Germinal center (tissue), 1 donor: ENCODE measurements around the gene BASP1.
"Not testable (repeated sequence)": the region's sequence is repeated elsewhere in the genome, so short reads cannot be mapped to it uniquely, and the experiment has no call there.

Experiments used
- DNase-seq: peaks from one replicate; pipeline ENCODE4 v3.0.0; 2012; ENCODE audit warnings: mixed read lengths, low spot score

BASP1 gene

DNA sequence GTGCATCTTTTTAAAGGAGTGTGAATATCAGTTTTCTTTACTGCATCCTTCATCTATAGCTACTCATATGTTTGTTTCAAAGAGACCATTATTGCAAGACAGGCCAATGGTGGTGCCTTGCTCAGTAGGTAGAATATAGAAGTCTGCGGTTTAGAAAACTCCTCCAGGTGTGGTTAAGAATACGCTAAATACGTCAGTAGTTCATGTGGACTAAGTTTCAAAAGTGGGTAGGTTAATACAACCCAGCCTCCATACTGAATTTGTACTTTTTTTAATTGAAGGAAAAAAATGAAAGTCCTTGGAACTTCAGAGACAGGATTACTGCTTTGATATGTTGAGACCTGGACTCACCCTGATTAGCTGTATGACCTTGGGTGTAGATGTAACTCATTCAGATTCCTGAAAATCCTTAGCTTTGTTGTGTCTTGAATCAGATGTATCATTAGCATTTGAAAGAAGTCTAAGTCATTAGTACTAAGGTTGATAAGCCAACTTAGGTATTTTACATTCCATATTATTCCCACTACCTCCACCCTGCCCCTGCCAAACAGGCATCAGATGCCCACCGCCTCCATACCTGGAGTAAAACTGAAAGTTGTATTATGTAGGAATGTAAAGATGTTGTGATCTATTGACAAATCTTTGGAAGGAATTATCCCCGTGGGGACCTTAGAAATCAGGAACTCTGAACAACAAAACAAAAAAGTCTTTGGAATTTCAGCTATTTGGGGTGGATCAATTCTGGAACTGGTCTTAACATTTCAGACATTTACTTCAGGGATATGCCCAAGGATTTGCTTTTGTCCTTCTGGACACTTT lies 6.1 kb downstream of the BASP1 start:
- DNase-seq = peak; percentile 19

DNA sequence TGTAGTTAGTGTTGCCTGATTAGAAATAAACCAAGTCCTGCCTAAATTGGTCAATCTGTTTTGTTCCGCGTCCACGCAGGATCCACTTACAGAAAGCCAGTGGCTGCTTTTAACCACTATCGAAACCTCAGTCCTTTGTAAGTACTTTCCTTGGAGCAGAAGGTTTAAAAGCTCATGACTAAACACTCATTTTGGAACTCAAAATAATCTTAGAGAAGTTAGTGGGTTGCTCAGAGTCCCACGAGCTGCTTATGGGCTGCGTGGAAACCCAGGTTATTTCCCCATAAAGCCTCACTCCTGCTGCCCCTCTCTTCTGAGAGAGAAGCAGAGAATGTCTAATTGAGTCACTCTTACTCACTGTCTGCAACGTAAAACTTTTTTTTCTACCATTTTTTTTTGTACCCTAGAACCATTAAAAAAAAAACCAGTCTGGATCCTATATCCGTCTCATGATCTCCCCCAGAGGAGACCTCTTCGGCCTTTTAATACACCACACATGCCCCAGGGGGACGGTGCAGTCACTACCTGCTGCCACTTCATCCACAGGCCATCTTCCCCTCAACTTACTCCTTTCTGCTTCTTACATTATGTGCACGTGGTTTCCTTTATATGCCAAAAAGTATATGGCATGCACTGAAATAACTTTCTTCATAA lies 7.6 kb downstream of the BASP1 start:
- DNase-seq = no peak

DNA sequence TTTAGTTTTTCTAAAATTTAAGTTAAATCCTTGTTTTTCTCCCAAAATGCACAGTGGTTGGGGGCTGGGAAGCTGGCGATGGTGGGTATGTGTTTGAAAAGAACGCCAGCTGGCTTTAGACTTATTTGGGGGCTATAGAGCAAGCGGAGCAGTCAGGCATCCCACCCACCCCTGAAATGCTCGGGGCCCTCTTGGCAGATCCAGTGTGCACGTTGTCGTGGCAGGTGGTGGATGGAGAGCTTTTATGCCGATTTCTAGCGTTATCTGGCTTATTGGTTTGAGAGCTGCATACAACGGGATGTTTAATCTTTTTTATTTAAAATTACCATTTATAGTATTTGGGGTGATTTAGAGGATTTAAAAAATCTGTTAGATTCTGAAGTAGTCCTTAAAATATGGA lies 8.1 kb downstream of the BASP1 start:
- no peak for DNase-seq

DNA sequence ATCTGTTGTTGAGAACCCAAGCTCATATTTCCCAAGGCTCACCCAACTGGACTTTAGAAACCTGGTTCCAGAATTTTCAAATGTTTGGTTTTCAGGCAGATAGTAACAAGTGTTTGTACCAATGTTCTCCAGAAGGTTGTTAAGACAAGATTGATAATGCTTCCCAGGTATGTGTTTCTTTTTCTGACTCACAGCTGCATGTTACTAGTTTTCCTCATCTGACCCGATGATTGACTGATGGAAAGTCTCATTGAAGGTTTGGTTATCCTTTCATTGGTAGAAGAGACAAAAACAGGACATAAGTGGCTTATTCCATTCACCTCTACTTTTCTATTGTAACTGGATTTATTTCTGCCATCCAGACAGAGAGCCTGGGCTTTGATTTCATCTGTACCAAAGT lies 10.4 kb downstream of the BASP1 start:
- DNase-seq = no peak

DNA sequence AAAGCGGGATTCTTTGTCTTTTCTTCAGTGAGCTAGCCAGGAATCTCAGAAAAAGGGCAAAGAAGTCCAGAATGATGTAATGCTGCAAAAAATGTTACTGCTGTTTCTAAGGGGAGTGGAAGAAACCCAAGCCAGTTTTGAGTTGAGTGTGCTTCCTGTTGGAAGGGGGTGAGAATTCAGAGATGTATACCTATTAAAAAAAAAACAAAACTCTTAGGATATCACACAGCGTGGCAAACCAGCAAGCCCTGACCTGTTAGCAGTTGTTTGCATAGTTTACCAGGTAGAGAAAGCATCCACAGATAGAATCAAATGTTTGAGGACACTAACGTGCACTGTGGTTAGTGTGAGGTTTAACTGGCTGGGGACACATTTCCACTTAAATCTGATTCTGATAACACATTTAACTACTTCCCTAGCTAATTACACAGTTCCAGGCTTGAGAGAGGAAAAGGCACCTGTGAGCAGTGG lies 11.4 kb downstream of the BASP1 start:
- no peak for DNase-seq

DNA sequence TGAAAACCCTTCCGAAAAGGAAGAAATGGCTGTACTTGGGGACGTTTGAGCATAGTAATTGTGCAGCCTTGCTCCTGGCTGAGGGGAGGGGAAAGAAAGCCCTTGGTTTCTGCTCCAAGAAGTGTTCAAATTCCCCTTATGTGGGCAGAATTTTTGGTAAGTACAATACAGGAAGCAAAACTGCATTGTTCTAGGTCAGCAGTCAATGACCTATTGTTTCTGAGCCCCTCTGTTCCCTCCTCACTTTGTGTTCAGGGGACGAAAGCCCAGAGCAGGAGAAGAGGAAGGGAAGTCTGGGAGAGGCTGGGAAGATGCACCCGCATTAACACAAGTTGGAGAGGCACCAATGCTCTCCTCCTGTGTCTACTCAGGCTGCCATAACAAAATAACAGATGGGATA lies 11.9 kb downstream of the BASP1 start:
- no peak for DNase-seq

DNA sequence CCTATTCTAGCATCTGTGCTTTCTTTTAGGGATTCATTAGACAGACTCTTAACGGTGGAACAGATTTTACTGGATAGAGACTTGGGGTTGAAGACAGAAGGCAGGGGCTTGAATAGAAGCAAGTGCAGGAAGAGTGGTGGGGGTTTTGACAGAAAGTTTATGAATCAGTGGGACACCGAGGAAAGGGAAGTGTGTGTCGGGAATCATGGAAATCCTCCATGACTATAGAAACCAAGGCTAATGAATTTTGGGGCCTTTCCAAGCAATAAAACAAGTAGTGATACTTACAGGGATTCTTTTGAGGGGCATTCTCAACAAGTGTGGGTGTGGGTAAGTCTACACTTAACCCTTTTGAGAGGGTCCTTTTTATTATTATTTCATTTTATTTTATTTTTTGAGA lies 12.8 kb downstream of the BASP1 start:
- DNase-seq = no peak

DNA sequence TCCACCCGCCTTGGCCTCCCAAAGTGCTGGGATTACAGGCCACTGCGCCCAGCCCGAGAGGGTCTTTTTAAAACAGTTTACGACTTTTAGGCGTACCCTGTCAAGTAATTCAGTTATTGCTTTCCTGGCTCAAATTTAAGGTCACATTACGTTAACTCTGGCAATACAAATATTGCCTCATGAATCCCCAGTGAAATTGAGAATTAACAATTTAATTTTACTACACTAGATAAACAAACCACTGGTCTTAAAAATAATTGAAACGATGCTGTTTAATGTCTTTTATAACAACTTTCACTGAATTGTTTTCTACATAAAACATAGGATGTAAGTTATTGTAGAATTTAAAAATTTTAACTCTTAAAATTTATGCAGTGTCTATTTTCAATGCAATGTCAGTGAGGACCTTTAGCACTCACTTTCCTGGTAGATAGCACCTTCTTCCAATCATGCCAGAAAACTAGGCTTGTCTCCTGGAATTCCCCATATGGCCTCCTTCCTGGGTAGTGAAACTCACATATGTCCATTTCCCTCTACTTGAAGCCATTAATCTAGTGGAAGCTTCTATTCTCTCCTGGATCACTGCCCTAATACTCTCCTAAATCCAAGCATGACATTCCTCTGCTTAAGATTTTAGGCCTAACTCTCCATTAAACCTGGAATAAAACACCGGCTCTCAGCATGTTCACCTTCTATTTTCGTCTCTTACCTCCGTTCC lies 13.5 kb downstream of the BASP1 start:
- no peak for DNase-seq

DNA sequence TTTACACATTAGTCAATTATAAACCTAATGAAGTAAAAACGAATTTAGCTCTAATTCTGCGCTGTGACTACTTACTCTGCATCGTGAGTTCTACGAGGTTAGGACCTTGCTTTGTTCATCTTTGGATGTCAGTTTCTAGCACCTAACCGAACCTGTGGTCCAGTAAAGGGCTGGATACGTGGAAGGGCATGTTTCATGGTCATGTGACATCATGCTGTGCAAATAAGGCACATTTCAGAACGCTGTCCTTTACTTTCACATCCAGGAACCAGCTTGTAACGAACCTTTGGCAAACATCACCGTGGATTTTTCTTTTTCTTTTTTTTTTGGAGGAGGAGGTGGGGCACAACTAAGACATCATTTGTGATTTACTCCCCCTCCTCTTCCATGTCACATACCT lies 15.0 kb downstream of the BASP1 start:
- DNase-seq = no peak

DNA sequence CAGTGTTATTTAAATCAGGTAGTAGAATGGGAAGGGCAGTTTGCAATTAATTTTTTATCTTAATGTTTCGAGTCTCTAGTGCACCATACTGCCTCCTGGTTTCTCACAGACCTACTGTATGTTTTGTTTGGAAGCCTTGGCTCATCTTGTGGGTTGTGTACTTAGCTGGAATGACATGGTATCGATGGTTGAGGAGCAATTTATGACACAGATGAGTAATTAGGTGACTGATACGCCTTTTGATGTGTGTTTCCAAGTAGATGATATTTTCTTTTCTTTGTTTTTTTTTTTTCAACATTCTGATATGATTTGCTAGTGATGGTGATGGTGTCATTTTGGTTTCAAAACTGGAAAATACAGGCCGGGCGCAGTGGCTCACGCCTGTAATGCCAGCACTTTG lies 16.1 kb downstream of the BASP1 start:
- DNase-seq = no peak

DNA sequence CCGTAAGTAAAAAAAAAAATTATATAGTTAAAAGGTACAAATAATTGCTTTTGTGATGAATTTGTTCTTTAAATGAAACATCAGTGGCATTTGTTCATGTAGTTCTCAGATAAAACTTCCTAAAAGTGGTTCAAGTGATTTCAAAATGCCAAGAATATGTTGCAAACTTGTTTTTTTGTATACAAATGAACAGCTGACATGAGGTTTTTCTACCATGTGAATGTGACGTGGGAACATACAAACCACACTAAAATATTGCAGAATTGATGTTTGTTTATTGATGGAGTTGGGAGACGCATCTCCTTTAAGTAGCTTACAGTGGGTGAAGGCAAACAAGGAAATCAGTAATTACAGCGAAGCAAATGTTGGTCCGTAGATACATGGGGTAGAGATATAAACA lies 16.9 kb downstream of the BASP1 start:
- DNase-seq = no peak

DNA sequence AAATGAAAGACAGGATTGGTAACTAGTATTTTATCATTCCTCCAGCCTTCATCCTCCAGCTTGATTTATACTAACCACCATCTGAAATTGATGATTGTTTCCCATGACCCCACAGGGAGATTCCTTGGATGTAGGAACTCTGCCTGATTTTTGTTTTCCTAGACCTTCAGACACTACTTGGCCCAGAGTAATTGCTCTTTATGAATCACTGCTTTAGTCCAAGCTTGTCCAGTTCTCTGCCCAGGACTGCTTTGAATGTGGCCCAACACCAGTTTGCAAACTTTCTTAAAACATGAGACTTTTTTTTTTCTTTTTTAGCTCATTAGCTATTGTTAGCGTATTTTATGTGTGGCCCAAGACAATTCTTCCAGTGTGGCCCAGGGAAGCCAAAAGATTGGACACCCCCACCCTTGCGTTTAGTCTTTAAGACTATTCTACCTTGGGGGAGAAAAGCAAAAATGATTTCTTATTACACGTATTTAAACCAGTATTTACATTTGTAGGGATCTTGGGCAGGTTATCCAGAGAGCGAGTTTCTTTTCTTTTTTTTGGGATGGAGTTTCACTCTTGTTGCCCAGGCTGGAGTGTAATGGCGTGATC lies 18.4 kb downstream of the BASP1 start:
- no peak for DNase-seq

DNA sequence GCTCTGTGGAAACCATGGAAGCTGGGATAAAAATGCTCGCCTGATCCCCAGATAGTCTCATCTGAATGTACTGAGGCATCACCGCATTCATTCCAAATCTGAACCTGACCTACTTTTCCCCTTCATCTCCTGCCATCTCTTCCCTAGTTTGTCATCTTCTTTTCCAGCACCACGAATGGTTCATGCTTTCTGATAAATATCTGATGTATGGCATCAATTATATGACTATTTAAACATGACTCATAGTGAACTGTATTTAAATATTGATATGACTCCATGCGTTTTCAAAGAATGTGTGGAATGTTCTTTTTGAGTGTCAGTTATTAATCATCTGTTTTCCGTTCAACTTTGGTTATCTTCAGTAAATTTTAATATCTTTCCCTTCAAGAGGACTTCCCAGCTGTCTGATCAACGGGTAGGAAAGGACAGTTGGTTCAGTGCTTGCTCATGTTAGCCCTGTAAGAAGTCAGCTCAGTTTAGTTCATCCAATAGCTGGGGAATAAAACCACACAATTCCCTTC lies 21.1 kb downstream of the BASP1 start:
- no peak for DNase-seq

DNA sequence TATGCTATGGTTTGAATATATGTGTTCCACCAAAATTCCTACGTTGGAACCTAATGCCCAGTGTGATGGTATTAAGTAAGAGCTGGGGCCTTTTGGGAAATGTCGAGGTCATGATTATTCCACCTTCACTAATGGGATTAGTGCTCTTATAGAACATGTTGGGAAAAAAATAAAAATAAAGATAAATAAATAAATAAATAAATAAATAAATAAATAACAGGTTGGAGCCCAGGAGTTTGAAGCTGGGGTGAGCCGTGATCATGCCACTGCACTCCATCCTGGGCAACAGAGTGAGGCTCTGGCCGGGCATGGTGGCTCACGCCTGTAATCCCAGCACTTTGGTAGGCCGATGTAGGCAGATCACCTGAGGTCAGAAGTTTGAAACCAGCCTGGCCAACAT lies 22.5 kb downstream of the BASP1 start:
- no peak for DNase-seq

DNA sequence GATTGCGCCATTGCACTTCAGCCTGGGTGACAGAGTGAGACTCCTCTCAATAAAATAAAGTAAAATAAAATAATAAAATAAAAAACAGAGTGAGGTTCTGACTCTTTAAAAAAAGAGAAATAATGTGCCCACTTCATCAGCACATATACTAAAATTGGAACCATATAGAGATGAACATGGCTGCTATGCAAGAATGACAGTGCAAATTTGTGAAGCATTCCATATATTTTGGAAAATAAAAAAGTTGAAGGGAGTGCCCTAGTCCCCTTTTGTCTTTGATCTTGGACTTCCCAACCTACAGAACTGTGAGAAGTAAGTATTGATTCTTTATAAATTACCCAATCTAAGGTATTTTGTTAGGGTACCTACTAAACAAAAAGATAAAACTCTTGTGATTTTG lies 23.1 kb downstream of the BASP1 start:
- DNase-seq = no peak

DNA sequence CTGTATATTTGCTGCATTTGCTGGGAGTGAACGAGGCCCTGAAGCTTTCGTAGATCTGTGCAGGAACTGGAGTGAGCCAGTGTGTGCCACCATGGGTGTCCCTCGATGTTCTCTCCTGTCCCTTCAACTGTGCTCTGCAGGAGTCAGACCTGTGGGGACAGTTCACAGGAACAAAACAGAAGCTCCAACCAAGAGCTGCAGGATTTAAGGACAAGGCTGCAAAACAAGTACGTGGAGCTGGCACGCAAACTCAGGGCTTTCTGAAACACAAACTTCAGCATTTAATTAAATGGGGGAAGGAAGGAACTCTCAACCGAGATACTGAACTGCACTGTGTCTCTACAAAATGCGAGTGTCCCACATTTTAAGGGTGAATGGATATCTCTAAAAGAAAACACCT lies 24.2 kb downstream of the BASP1 start:
- DNase-seq = no peak

DNA sequence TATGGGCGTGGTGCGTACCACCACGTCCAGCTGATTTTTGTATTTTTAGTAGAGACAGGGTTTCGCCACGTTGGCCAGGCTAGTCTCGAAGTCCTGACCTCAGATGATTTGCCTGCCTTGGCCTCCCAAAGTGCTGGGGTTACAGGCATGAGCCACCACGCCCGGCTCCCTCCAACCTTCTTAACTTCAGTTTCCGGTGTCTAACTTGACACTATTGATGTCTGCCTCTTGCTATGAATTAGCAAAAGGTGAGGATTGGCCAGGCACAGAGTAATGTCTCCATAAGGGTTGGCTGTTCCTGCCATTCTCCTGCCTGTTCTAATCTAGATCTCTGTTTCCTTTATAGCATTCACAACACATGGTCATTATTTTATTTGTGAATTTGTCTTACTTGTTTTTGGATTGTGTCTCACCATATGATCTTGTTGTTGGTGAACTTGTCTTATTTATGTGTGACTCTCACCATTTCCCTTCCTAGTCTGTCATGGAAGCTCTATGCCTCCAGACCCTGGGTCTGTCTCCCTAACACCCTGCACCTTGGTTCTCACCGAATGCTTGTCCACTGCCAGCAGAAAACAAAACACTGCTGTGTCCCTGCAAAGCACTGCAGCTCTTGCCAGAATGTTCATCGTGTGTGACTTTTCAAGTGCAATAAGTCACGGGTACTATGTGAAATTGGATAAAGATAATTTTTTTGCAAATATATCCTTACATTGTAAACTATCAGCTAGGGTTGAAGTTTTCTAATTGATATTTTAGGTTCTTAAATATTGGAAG lies 26.0 kb downstream of the BASP1 start:
- DNase-seq = no peak

DNA sequence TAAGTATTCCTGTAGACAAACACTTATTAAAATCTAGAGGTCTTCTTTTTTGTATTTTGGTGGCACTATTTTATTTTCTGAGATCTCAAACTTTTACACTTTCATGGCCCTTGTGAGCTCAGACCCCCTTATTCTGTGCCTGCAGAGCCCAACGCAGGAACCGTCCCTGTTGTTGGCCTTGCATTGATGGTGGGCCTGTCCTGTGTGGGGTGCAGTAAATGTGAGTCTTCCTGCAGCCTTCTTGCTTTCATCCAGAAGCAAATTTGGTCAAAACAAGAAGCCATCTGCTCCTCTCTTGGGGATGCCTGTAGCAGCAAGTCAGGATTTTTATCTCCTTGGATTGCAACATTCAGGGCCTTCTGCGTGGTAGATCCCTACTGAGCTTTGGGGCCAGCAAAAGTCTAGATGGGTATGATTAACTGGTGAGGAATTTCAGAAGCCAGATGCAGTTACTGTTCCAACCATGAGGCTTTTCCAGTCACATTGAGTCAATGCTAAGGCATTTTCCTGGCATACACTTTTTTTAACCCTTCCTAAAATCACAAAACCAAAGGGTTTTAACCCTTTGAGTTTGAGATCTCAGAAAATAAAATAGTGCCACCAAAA lies 31.7 kb downstream of the BASP1 start:
- DNase-seq = no peak

DNA sequence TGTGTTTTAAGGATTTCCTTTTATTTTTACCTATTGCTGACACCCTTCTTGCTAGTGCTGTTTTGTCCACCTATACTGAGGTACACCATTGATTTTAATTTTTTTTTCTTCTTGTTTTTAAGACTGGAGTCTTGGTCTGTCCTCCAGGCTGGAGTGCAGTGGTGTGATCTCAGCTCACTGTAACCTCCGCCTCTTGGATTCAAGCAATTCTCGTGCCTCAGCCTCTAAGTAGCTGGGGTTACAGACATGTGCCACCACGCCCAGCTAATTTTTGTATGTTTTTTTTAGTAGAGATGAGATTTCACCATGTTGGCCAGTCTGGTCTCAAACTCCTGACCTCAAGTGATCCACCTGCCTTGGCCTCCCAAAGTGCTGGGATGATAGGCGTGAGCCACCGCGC lies 32.4 kb downstream of the BASP1 start:
- not testable (repeated sequence) for DNase-seq

DNA sequence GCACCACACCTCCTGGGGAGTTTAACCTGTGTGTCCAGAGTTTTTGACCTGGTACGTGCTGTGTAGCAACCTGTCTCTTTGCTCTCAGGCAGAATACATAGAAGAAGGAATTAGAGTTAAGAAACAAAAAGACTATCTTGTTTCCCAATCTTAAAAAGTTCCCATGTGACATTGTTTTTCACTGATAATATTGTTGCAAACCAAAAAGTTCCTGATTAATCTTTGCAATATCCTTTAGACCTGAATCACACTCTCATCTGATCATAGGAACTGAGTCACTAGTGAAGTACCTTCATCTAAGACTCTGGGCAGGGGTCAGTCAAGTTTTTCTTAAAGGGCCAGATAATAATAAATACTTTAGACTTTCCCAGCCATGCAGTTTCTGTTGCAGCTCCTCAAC lies 35.1 kb downstream of the BASP1 start:
- no peak for DNase-seq

DNA sequence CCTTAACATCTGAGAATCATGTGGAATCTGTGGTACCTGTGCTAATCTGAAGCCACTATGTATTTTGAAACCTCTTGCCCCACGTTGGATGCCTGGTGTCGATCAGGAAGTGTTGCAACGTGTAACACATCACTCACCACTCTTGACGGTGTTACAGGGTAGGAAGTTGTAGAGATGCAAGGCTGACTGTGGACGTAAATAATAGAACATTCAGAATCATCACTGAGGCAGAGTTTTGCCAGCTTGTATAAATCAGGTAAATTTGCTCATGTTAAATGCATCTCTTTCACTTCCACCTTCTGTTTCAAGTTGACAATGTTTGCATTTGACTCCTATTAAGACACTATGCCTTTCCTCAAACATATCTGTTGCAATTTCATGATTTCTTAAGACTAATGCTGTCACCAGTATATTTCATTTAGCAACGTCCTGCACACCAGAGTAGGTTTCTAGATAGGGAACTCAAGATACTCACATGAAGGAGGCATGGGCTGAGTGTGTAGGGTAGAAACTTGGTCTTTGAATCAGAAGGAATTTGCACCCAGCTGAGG lies 38.1 kb downstream of the BASP1 start:
- peak; percentile 33 for DNase-seq
